Activated CD8-positive, alpha-beta memory T cell treated with anti-CD3 and anti-CD28 coated beads, Interleukin-2, amount 10 ng/mL, durations not matched to agents 7 days and 5 days (primary cell): Measurements from ENCODE around the gene TAS1R3. TPM values are rescaled to one million over a fixed set of nuclear protein-coding genes. Genes with fewer than 3 reads are reported as not detected.

Experiments
- ATAC-seq: fragments of 150-1000 bp; cut with Tn5 transposase; one replicate; pipeline ENCODE4 v1.10.0; 2021; ENCODE audit warnings: moderate library complexity
- CTCF ChIA-PET: fragments of 350-600 bp; sonication (Branson Sonifier 250); formaldehyde crosslinking; loops from one replicate; lab custom pipeline; 2021; ENCODE audit warnings: antibody characterized with exemption; lab: Charles Lee
- DNase-seq: peaks from one replicate; pipeline ENCODE4 v3.0.0-alpha.2; 2020
- H3K27ac Mint-ChIP-seq: one replicate; pipeline ENCODE4 v1.8.0; 2021; ENCODE audit warnings: mild to moderate bottlenecking, mixed read lengths
- H3K27me3 Mint-ChIP-seq: one replicate; pipeline ENCODE4 v1.8.0; 2021; ENCODE audit warnings: mixed read lengths
- H3K36me3 Mint-ChIP-seq: one replicate; pipeline ENCODE4 v1.8.0; 2021; ENCODE audit warnings: mild to moderate bottlenecking, mixed read lengths
- H3K4me1 Mint-ChIP-seq: one replicate; pipeline ENCODE4 v1.8.0; 2021; ENCODE audit warnings: mixed read lengths
- H3K4me3 Mint-ChIP-seq: one replicate; pipeline ENCODE4 v1.8.0; 2021; ENCODE audit warnings: mild to moderate bottlenecking, moderate library complexity, mixed read lengths
- H3K9me3 Mint-ChIP-seq: one replicate; pipeline ENCODE4 v1.8.0; 2022; ENCODE audit warnings: low read depth, mixed read lengths
- total RNA-seq, 2 experiments: library from RNA; stranded (reverse); gene quantifications; one replicate each; pipeline ENCODE4 v1.2.3, GENCODE V29; 2021

Gene TAS1R3
- total RNA-seq, 2 experiments from 2014 or later, result 0.77 to 0.82 TPM

- Mint-ChIP-seq H3K27ac (no peak overlapping the region), H3K9me3 (no peaks in the 10 kb centered on the region), H3K27me3 (peaks cover 25% of the 10 kb centered on the region), H3K36me3 (no peaks in the 10 kb centered on the region), H3K4me3 (no peak overlapping the region), H3K4me1 (peaks cover 15% of the 10 kb centered on the region)
- CTCF ChIA-PET, result interaction anchor here (5.0 kb wide), 1 partner anchor 14 kb away, joined by 42 read pairs; no protein-coding TSS in a partner anchor
- DNase-seq (no peak), ATAC-seq (no peak)
These were observed 25.2 kb downstream of the TAS1R3 start for GRCh38 chr1:1356166-1356795.

GRCh38 chr1:1356796-1357401, 25.8 kb downstream of the TAS1R3 start:
- CTCF ChIA-PET, result interaction anchor here (1.2 kb wide), 1 partner anchor 15 kb away, joined by 3 read pairs; no protein-coding TSS in a partner anchor
- ATAC-seq (no peak), DNase-seq (no peak)
- no peak overlapping the region for H3K4me3 Mint-ChIP-seq
- no peak overlapping the region for H3K27ac Mint-ChIP-seq
- H3K9me3 Mint-ChIP-seq, result no peaks in the 10 kb centered on the region
- peaks cover 25% of the 10 kb centered on the region for H3K27me3 Mint-ChIP-seq
- H3K36me3 Mint-ChIP-seq, result no peaks in the 10 kb centered on the region
- H3K4me1 Mint-ChIP-seq, result peaks cover 15% of the 10 kb centered on the region

DNA sequence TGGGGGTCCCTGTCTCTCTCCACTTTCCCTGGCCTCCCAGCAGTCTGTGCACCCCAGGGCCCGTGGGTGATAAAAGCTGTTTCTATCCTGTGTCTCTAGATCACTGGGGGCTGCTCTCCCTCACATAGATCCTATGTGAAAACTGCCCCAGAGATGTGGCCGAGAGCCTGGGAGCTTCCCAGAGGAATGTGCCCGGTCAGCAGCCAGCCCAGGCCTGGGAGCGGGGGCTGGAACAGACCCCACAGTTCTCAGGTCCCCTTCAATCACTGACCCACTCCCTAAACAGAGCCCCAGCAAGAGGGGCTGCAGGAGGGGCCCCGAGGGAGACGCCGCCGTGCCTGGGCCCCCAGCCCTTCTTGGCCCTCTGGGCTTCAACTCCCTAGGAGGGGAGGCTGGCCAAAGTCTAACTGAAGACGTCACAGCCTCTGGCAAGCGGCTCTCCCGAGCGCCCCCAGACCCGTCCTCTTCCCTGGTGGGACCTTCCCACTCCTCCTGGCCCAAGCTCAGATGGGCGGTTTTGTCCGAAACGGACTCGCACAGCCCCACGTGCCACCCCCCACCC, 26.9 kb downstream of the TAS1R3 start:
- Mint-ChIP-seq H3K9me3 (no peaks in the 10 kb centered on the region), H3K27me3 (peaks cover 14% of the 10 kb centered on the region), H3K36me3 (no peaks in the 10 kb centered on the region), H3K27ac (no peak overlapping the region), H3K4me3 (no peak overlapping the region), H3K4me1 (peaks cover 11% of the 10 kb centered on the region)
- ATAC-seq (no peak), DNase-seq (no peak)
- CTCF ChIA-PET, result interaction anchor here (1.2 to 1.7 kb wide), 2 partner anchors 14 to 17 kb away, joined by 3 to 5 read pairs; partner anchors contain the start of gene AURKAIP1

- no peak for ATAC-seq
- CTCF ChIA-PET, result interaction anchor here (1.2 to 1.7 kb wide), 3 partner anchors 13 to 16 kb away, joined by 3 to 7 read pairs (median 5); partner anchors contain the start of gene AURKAIP1
- H3K36me3 Mint-ChIP-seq, result no peaks in the 10 kb centered on the region
- H3K4me1 Mint-ChIP-seq, result peaks cover 11% of the 10 kb centered on the region
- H3K4me3 Mint-ChIP-seq, result no peak within 1 kb of the TSS
- H3K9me3 Mint-ChIP-seq, result no peaks in the 10 kb centered on the region
- DNase-seq, result no peak
- H3K27ac Mint-ChIP-seq, result peak within 1 kb of the TSS; percentile 26
- peaks cover 7% of the 10 kb centered on the region for H3K27me3 Mint-ChIP-seq
These were observed 27.6 kb downstream of the TAS1R3 start, which contains the start of gene MXRA8 for GRCh38 chr1:1358433-1359271. MXRA8 (minus strand) TSS chr1:1358555; CDS start chr1:1358504, 51 bp downstream.

DNA sequence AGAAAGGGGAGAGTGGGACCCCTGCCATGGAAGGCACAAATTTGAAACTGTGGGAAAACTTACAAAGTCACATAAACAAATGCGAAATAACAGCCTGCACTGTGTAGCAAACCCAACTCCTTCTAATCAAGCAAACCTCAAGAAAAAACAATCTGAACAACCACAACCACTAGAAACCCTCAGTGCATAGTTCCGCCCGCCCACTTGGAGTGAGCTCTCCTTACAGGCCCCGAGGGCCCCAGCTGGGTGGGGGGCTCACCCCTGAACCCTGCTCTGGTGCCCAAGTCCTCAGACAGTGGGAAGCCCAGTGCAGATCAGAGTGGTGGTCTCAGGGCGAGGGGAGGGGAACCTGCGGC, 28.2 kb downstream of the TAS1R3 start:
- H3K4me3 Mint-ChIP-seq, result no peak overlapping the region
- peak; percentile 48 for ATAC-seq
- peaks cover 9% of the 10 kb centered on the region for H3K4me1 Mint-ChIP-seq
- DNase-seq, result no peak
- CTCF ChIA-PET, result interaction anchor here (1.5 kb wide), 2 partner anchors 9 to 13 kb away, joined by 3 to 7 read pairs; no protein-coding TSS in a partner anchor
- peaks cover under 1% of the 10 kb centered on the region for H3K27me3 Mint-ChIP-seq
- no peaks in the 10 kb centered on the region for H3K9me3 Mint-ChIP-seq
- no peaks in the 10 kb centered on the region for H3K36me3 Mint-ChIP-seq
- peak overlapping the region; percentile 26 for H3K27ac Mint-ChIP-seq

- CTCF ChIA-PET, result interaction anchor here (1.5 kb wide), 2 partner anchors 9 to 12 kb away, joined by 3 to 7 read pairs; no protein-coding TSS in a partner anchor
- Mint-ChIP-seq H3K36me3 (no peaks in the 10 kb centered on the region), H3K4me3 (no peak overlapping the region), H3K27me3 (no peaks in the 10 kb centered on the region), H3K27ac (no peak overlapping the region), H3K9me3 (no peaks in the 10 kb centered on the region), H3K4me1 (peaks cover 8% of the 10 kb centered on the region)
- ATAC-seq, result no peak
- no peak for DNase-seq
These were observed 28.8 kb downstream of the TAS1R3 start for GRCh38 chr1:1359664-1360468.

DNA sequence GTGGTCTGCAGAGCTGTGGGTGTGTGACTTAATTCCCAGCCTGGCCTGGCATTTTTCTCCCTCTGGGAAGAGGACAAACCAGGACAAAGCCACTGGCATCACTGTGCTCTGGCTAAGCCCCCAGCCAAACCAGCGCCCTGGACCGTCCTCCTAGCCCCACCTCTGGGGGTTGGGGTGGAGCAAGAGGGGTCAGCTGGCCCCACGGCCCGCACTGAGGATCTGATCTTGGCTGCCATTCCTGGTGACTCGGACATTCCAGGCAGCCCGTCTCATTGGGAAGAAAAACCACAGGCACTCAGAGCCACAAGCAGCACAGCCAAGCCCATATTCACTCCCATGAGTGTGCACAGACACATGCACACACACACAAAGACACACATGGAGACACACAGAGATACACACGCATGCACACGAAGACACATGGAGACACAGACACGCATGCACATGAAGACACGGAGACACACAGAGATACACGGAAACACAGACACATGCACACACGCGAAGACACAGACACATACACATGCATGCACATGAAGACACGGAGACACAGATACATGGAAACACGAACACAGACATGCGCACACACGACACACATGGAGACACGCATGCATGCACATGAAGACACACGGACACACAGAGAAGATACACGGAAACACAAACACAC, 29.6 kb downstream of the TAS1R3 start:
- Mint-ChIP-seq H3K27ac (no peak overlapping the region), H3K4me3 (no peak overlapping the region), H3K4me1 (peaks cover 8% of the 10 kb centered on the region), H3K27me3 (no peaks in the 10 kb centered on the region), H3K36me3 (no peaks in the 10 kb centered on the region), H3K9me3 (no peaks in the 10 kb centered on the region)
- no peak for DNase-seq
- CTCF ChIA-PET, result interaction anchor here (1.5 kb wide), 1 partner anchor 8 kb away, joined by 3 read pairs; no protein-coding TSS in a partner anchor
- ATAC-seq, result no peak

DNA sequence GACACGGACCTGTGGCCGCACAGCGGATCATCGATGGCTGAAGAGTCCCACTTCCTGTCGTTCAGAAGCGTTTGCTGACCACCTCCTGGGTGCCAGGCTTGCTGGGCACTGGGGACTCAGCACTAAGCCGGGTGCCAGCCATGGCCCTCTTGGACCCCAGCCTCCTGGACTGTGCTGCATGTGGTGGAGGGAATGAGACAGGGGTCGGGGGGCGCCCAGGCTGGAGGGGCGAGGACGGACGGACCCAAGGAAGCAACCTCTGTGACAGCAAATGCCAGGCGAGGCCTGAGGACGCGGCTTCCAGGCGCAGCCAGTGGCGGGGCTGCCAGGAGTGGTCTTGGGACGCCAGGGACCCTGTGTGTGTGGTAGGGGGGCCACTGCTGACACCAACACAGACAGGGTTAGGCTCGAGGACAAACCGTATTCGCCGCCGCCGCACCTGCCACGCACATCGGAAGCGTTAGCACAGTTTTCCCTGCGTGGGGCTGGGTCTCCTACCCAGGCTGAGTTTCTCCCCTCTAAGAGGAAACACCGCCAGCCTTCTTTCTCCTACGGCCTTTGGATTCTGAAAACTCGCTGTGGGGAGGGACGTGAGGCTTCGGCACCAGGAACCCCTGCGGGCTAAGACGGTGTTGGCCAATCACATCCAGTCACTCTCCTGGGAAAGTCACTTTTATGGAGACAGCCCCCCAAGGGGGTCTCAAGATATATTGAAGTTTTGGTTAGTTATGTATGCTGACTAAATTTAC, 30.3 kb downstream of the TAS1R3 start:
- no peak overlapping the region for H3K4me3 Mint-ChIP-seq
- H3K36me3 Mint-ChIP-seq, result no peaks in the 10 kb centered on the region
- H3K9me3 Mint-ChIP-seq, result no peaks in the 10 kb centered on the region
- H3K27ac Mint-ChIP-seq, result no peak overlapping the region
- H3K27me3 Mint-ChIP-seq, result no peaks in the 10 kb centered on the region
- ATAC-seq, result no peak
- no peak for DNase-seq
- CTCF ChIA-PET, result no interaction called here
- peaks cover 8% of the 10 kb centered on the region for H3K4me1 Mint-ChIP-seq

- CTCF ChIA-PET, result no interaction called here
- Mint-ChIP-seq H3K4me3 (no peak overlapping the region), H3K27me3 (no peaks in the 10 kb centered on the region), H3K36me3 (no peaks in the 10 kb centered on the region), H3K27ac (no peak overlapping the region), H3K9me3 (no peaks in the 10 kb centered on the region), H3K4me1 (peaks cover 8% of the 10 kb centered on the region)
- no peak for DNase-seq
- ATAC-seq, result no peak
These were observed 30.9 kb downstream of the TAS1R3 start for GRCh38 chr1:1361982-1362423.

- Mint-ChIP-seq H3K36me3 (no peaks in the 10 kb centered on the region), H3K27ac (no peak overlapping the region), H3K27me3 (no peaks in the 10 kb centered on the region), H3K9me3 (no peaks in the 10 kb centered on the region), H3K4me1 (peaks cover 2% of the 10 kb centered on the region), H3K4me3 (no peak overlapping the region)
- ATAC-seq, result no peak
- CTCF ChIA-PET, result no interaction called here
- DNase-seq, result no peak
These were observed 33.2 kb downstream of the TAS1R3 start for GRCh38 chr1:1364266-1364665.

DNA sequence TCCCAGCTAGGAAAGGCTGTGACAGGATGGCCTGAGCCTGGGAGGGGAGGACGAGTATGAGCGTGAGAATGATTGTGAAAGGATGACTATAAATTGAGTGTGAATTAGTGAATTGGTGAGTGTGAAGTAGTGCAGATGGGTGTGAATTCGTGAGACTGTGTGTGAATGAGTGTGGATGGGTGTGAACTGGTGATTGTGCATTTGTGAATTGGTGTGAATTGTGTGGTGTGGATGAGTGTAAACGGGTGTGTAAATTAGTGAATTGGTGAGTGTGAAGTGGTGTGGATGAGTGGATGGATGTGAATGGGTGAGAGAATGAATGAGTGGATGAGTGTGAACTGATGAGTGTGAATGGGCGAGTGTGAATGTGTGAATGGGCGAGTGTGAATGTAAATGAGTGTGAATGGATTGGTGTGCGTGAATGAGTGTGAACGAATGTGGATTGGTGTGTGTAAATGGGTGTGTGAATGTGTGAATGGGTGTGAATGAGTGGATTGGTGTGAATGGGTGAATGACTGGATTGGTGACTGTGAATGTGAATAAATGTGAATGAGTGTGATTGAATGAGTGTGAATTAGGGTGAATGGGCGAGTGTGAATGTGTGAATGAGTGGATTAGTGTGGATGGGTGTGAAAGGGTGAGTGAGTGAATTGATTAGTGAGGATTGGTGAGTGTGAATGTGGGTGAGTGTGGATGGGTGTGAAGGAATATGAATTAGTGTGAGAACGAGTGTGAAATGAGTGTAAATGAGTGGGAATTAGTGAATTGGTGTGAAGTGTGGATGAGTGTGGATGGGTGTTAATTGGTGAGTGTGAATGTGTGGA, 35.0 kb downstream of the TAS1R3 start:
- ATAC-seq, result no peak
- no peaks in the 10 kb centered on the region for H3K9me3 Mint-ChIP-seq
- H3K27me3 Mint-ChIP-seq, result no peaks in the 10 kb centered on the region
- H3K27ac Mint-ChIP-seq, result no peak overlapping the region
- CTCF ChIA-PET, result no interaction called here
- H3K4me1 Mint-ChIP-seq, result peaks cover 4% of the 10 kb centered on the region
- H3K36me3 Mint-ChIP-seq, result no peaks in the 10 kb centered on the region
- DNase-seq, result no peak
- H3K4me3 Mint-ChIP-seq, result no peak overlapping the region
